Neuron (in vitro differentiated cells): ENCODE data around the gene CELF3.
A peak's percentile ranks its signal among the peaks of the same experiment; 100 is the strongest.

Source experiments
- H2AFZ ChIP-seq: one replicate; pipeline ENCODE4 v1.6.1; 2013; ENCODE audit warnings: low read depth, mild to moderate bottlenecking, inconsistent platforms, low read length, moderate library complexity
- H3K27me3 ChIP-seq: one replicate; pipeline ENCODE4 v1.6.1; 2013; ENCODE audit warnings: low read length; ENCODE audit not compliant: insufficient read depth
- H3K36me3 ChIP-seq: one replicate; pipeline ENCODE4 v1.6.1; 2013; ENCODE audit warnings: low read length; ENCODE audit not compliant: insufficient read depth
- H3K4me1 ChIP-seq: one replicate; pipeline ENCODE4 v1.6.1; 2013; ENCODE audit warnings: low read length; ENCODE audit not compliant: insufficient read depth
- H3K4me3 ChIP-seq: 2 replicates; pipeline ENCODE4 v1.5.1; 2013; ENCODE audit warnings: mild to moderate bottlenecking, low read length, moderate library complexity
- H3K9me3 ChIP-seq: one replicate; pipeline ENCODE4 v1.6.1; 2013; ENCODE audit warnings: low read length

The CELF3 gene

GRCh38 chr1:151729966-151730291, 13.3 kb upstream of the CELF3 start:
- Histone ChIP-seq H2AFZ (no peak overlapping the region), H3K4me3 (no peak overlapping the region), H3K9me3 (no peaks in the 10 kb centered on the region), H3K27me3 (no peaks in the 10 kb centered on the region), H3K4me1 (peaks cover 10% of the 10 kb centered on the region), H3K36me3 (no peaks in the 10 kb centered on the region)

GRCh38 chr1:151729157-151729965, 12.8 kb upstream of the CELF3 start:
- H3K4me1 ChIP-seq = peaks cover 10% of the 10 kb centered on the region
- no peaks in the 10 kb centered on the region for H3K9me3 ChIP-seq
- H2AFZ ChIP-seq = no peak overlapping the region
- no peak overlapping the region for H3K4me3 ChIP-seq
- H3K36me3 ChIP-seq = no peaks in the 10 kb centered on the region
- H3K27me3 ChIP-seq = peaks cover 1% of the 10 kb centered on the region

GRCh38 chr1:151728151-151729054, 11.8 kb upstream of the CELF3 start:
- H3K36me3 ChIP-seq = no peaks in the 10 kb centered on the region
- no peaks in the 10 kb centered on the region for H3K9me3 ChIP-seq
- no peak overlapping the region for H2AFZ ChIP-seq
- H3K4me1 ChIP-seq = peaks cover 10% of the 10 kb centered on the region
- peaks cover 7% of the 10 kb centered on the region for H3K27me3 ChIP-seq
- no peak overlapping the region for H3K4me3 ChIP-seq

GRCh38 chr1:151723726-151724370, 7.2 kb upstream of the CELF3 start:
- Histone ChIP-seq H3K4me3 (no peak overlapping the region), H2AFZ (no peak overlapping the region), H3K9me3 (no peaks in the 10 kb centered on the region), H3K27me3 (peaks cover 17% of the 10 kb centered on the region), H3K36me3 (no peaks in the 10 kb centered on the region), H3K4me1 (peaks cover 22% of the 10 kb centered on the region)

- Histone ChIP-seq H3K27me3 (peaks cover 25% of the 10 kb centered on the region), H3K4me3 (peak overlapping the region; percentile 53), H3K9me3 (no peaks in the 10 kb centered on the region), H3K4me1 (peaks cover 29% of the 10 kb centered on the region), H2AFZ (no peak overlapping the region), H3K36me3 (no peaks in the 10 kb centered on the region)
Observed at GRCh38 chr1:151721788-151722510, 5.3 kb upstream of the CELF3 start.

GRCh38 chr1:151720974-151721787, 4.6 kb upstream of the CELF3 start, which contains the start of gene RIIAD1:
Gene RIIAD1 (plus strand): TSS chr1:151721522. CDS start chr1:151721537, 15 bp downstream.
- Histone ChIP-seq H3K9me3 (no peaks in the 10 kb centered on the region), H3K4me1 (peaks cover 32% of the 10 kb centered on the region), H3K27me3 (peaks cover 25% of the 10 kb centered on the region), H3K4me3 (peak within 1 kb of the TSS; percentile 53), H2AFZ (no peak within 1 kb of the TSS), H3K36me3 (no peaks in the 10 kb centered on the region)

- Histone ChIP-seq H3K9me3 (no peaks in the 10 kb centered on the region), H3K36me3 (no peaks in the 10 kb centered on the region), H2AFZ (no peak overlapping the region), H3K27me3 (peaks cover 25% of the 10 kb centered on the region), H3K4me3 (no peak overlapping the region), H3K4me1 (peaks cover 38% of the 10 kb centered on the region)
Observed at GRCh38 chr1:151720554-151720953, 4.0 kb upstream of the CELF3 start.

- Histone ChIP-seq H3K4me3 (no peak overlapping the region), H3K4me1 (peaks cover 42% of the 10 kb centered on the region), H3K27me3 (peaks cover 25% of the 10 kb centered on the region), H2AFZ (no peak overlapping the region), H3K9me3 (no peaks in the 10 kb centered on the region), H3K36me3 (no peaks in the 10 kb centered on the region)
Observed at GRCh38 chr1:151720125-151720524, 3.5 kb upstream of the CELF3 start.

GRCh38 chr1:151718666-151719065, 2.1 kb upstream of the CELF3 start:
- Histone ChIP-seq H3K9me3 (no peaks in the 10 kb centered on the region), H3K27me3 (peaks cover 18% of the 10 kb centered on the region), H3K36me3 (no peaks in the 10 kb centered on the region), H3K4me1 (peaks cover 51% of the 10 kb centered on the region), H2AFZ (no peak overlapping the region), H3K4me3 (no peak overlapping the region)

GRCh38 chr1:151718011-151718431, 1.4 kb upstream of the CELF3 start:
- peaks cover 51% of the 10 kb centered on the region for H3K4me1 ChIP-seq
- H3K27me3 ChIP-seq = peaks cover 18% of the 10 kb centered on the region
- H2AFZ ChIP-seq = no peak overlapping the region
- H3K36me3 ChIP-seq = no peaks in the 10 kb centered on the region
- no peaks in the 10 kb centered on the region for H3K9me3 ChIP-seq
- no peak overlapping the region for H3K4me3 ChIP-seq

GRCh38 chr1:151716405-151716762, 219 bp downstream of the CELF3 start:
- peaks cover 9% of the 10 kb centered on the region for H3K27me3 ChIP-seq
- no peak overlapping the region for H2AFZ ChIP-seq
- peak overlapping the region; percentile 51 for H3K4me3 ChIP-seq
- no peaks in the 10 kb centered on the region for H3K36me3 ChIP-seq
- no peaks in the 10 kb centered on the region for H3K9me3 ChIP-seq
- peaks cover 54% of the 10 kb centered on the region for H3K4me1 ChIP-seq
